H54 (cell line): ENCODE data around the gene POU2F1.

Experiments
- DNase-seq: peaks from one replicate; pipeline ENCODE4 v3.0.0; 2011; ENCODE audit warnings: low spot score, mixed read lengths; ENCODE audit not compliant: insufficient read length
- FAIRE-seq: peaks from 3 replicates; lab custom pipeline; 2011; peaks lifted over from hg19 to GRCh38; lab: Jason Lieb, UNC
- POLR2A ChIP-seq: IDR thresholded peaks from 2 replicates; pipeline ENCODE4 v1.6.1; 2011; ENCODE audit warnings: low read depth, mild to moderate bottlenecking, low read length

Gene POU2F1

DNA sequence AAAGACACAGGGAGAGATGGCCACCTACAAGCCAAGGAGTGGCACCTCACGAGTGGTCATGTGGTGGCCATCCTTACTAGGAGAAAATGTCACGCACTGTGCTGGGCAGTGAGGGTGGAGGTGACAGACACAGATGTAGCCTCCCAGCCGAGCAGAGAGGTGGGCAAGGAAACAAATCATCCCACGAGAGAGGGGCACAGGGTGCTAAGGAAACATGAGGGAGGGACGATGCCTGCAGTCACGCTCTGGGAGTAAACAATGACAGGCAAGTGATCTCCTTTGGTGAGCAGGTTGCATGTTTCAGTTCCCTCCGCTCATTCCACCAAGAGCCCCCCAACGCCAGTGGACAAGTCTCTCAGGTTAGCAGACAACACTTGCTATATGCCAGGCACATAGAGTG is 231.8 kb downstream of the POU2F1 start:
- no peak for FAIRE-seq

DNA sequence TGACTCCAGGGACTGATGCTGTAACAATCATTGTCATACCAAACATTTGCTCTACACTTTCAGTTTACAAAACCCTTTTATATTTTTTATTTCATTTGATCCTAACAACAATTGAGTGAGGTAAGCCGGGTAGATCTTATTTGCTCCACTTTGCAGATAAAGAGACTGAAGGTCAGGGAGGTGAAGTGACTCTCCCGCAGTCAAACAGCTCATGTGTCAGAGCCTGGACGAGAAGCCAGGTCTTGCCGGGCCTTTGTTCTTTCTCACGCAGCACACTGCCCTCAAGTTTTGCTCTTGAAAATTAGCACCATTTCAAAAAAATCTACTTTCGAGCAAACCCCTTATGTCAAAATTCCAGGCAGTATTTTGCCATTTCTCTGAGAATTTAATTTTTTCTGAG is 232.4 kb downstream of the POU2F1 start:
- FAIRE-seq = no peak

More for the DNA sequence above, 231.8 kb downstream of the POU2F1 start:
- no peak for TF ChIP-seq POLR2A
- no peak for DNase-seq

GRCh38 chr1:167454304-167454893 is 233.7 kb downstream of the POU2F1 start:
- no peak for FAIRE-seq
- no peak for DNase-seq
- TF ChIP-seq POLR2A = no peak

More for the DNA sequence above, 232.4 kb downstream of the POU2F1 start:
- no peak for TF ChIP-seq POLR2A
- no peak for DNase-seq

GRCh38 chr1:167454894-167455785 is 234.5 kb downstream of the POU2F1 start:
- TF ChIP-seq POLR2A = peak; percentile 52
- no peak for FAIRE-seq
- peak; percentile 77 for DNase-seq

- TF ChIP-seq POLR2A = no peak; the same call in 1 of the 2 replicates
- DNase-seq (no peak), FAIRE-seq (no peak)
Observed at GRCh38 chr1:167455786-167456446, 235.2 kb downstream of the POU2F1 start.

DNA sequence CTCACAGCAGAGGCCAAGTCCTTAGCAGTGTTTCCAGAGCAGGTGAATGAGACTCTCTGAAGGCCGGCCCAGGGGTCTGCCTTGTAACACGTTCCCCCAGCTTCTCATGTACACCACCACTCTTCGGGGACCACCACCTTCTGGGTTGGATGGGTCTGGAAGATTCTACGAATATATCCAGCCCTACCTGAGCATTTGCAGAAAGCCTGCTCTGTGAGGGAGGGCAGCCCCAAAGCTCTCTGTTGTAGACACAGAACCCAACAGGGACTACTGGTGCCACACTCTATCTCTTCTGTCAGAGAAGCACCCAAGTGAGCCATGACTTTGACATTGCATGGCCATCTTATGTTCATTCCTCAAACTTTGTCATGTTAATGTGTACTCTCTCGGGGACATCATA is 235.8 kb downstream of the POU2F1 start:
- FAIRE-seq (no peak), DNase-seq (no peak)
- TF ChIP-seq POLR2A = no peak

GRCh38 chr1:167456926-167457325 is 236.2 kb downstream of the POU2F1 start:
- FAIRE-seq (no peak), DNase-seq (no peak)
- no peak for TF ChIP-seq POLR2A

DNA sequence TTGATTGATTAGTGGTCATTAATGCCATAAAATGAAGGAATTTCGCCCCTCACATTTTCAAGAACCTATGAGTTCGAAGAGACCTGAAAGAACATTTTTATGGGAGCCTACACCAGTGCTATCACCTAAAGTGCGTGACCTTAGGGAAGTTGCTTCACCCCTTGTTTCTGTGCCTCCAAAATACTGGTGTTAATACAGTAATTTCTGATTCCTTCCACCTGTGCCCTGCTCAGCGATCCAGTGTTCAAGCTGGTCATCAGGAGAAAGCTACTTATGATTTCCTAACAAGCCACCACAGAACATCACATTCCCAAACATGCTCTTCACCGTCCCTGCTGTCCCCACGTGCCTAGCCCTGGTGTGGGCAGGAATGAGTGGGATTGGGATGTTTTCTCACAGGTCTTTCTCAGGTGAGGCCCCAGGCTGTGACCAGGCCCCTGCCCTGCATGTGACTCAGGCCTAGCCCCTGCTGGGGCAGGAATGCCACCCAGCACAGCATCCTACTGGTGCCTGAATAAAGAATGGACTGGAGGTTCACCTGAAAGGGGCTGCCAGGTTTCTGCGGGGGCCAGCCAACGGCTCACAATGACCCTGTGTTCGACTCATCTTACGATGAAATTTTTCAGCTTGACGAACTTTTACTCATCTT is 237.4 kb downstream of the POU2F1 start:
- FAIRE-seq (no peak), DNase-seq (no peak)
- TF ChIP-seq POLR2A = no peak

DNA sequence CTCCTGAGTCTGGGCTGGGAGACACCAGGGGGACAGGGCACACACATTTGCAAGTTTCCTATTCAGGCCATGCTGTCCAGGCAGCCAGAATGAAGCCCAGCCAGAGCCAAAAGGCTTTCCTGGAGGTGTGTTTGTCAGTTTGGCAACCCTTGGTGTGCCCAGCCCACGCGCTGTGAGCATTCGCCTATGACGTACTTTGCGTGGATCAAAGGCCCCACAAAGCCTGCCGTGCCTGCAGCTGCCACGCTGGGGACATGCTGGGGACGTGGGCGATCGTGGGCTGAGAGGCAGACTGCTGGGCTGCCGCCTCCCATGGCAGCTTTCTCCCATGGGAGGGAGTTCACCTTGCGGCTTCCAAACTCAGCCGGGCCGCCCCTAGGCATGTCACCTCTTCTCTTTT is 240.2 kb downstream of the POU2F1 start:
- FAIRE-seq (no peak), DNase-seq (no peak)
- no peak for TF ChIP-seq POLR2A

DNA sequence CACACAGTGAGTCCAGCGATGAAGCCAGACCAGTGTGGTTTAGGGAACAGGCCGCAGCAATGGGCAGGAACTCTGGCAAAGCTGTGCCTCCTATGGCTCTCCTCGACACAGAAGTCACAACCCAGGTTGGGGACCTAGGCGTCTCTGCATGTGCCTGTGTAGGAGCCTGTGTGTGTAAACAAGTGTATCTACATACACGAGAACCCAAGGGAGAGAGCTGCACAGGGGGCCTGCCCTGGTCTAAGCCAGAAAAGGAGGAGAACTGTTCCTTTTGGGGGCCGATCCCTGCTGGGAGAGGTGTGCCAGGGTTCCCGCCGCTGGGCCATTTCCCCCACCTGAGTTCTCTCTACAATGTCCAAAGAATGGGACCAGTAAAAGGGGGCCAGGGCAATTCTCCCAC is 241.7 kb downstream of the POU2F1 start:
- TF ChIP-seq POLR2A = no peak
- FAIRE-seq (no peak), DNase-seq (no peak)

DNA sequence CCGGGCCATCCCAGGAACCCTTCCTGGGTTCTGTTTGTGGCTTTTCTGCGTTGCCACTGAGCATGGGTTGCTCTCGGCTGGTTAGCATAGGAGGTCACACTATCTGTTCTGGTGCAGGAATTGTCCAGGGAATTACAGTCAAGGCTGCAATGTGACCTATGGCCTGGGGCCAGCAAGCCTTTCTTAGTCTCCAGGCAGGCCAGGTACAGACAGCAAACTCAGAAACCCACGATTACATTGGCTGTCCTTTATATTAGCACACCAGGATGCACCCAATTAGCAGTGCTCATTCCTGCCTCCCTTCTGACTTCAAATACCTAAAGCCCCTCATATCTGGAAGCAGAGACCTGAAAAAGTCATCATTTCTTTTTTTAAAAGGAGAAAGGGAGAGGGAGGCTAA is 242.4 kb downstream of the POU2F1 start:
- FAIRE-seq (no peak), DNase-seq (no peak)
- no peak for TF ChIP-seq POLR2A

DNA sequence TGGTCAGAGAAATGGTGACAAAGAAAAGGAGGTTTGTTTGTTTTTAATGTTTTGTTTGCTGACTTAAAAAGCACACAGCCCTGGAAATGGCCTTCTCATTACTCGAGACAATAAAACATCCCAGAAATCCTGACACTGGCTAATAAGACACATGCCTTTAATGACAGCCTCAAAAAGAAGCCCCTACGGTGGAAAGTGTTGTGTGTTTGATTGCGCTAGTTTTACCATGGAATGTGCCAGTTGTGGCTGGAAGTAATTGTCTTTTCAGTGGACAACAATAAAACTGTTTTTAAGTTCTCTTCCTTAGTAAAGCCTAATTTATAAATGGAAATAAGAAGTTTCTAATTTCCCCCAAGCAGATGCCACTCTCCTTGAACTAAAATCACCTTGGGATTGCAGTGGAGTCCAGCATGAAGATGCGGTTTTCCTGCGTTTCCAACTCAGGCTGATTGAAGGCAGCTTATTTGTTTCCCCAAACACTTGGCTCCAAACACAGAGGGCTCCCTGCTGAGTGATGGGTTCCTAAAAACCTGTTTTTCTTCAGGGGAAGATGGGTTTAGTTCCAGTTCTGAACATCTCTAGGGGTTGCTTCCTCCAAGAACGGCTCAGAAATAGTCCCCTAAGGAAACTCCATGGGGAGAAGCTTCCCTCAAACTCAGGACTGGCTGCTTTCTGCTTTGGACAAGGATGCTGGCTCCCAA is 243.3 kb downstream of the POU2F1 start:
- no peak for DNase-seq
- no peak for TF ChIP-seq POLR2A
- FAIRE-seq = no peak

DNA sequence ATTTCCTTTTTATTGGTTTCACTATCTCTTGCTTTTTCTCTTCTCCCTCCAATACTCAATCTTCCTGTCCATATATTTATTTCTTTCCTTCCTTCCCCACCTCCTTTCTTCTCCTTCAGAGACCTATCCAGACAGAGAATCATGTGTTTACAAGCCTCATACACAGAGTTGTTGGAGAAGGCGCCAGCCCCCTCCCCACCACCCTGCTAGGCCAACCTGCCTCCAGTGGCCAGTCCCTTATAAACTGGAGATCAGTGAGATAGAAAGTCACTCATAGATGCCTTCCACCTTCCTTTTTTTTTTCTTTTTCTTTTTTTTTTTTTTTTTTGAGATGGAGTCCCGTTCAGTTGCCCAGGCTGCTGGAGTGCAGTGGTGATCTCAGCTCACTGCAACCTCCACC is 244.3 kb downstream of the POU2F1 start:
- DNase-seq = no peak
- TF ChIP-seq POLR2A = no peak
- FAIRE-seq = no peak
